Measurements from ENCODE around the gene ZNF785.

GRCh38 chr16:30615358-30616091, 30.0 kb upstream of the ZNF785 start:
- TF ChIP-seq, protein P1, sequence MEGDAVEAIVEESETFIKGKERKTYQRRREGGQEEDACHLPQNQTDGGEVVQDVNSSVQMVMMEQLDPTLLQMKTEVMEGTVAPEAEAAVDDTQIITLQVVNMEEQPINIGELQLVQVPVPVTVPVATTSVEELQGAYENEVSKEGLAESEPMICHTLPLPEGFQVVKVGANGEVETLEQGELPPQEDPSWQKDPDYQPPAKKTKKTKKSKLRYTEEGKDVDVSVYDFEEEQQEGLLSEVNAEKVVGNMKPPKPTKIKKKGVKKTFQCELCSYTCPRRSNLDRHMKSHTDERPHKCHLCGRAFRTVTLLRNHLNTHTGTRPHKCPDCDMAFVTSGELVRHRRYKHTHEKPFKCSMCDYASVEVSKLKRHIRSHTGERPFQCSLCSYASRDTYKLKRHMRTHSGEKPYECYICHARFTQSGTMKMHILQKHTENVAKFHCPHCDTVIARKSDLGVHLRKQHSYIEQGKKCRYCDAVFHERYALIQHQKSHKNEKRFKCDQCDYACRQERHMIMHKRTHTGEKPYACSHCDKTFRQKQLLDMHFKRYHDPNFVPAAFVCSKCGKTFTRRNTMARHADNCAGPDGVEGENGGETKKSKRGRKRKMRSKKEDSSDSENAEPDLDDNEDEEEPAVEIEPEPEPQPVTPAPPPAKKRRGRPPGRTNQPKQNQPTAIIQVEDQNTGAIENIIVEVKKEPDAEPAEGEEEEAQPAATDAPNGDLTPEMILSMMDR (conservative IDR thresholded peaks at IDR 0.05; ENCODE audit: low read depth in 2 of 2) = peak; percentile 97 to 100
- TF ChIP-seq EZH2phosphoT487 (IDR thresholded peaks at IDR 0.05; ENCODE audit: unreplicated experiment) (no peak), EZH2 (IDR thresholded peaks at IDR 0.05; ENCODE audit: low read depth, unreplicated experiment) (no peak), POLR2AphosphoS5 (IDR thresholded peaks at IDR 0.05; ENCODE audit: low read depth) (no peak), ZNF114 (CRISPR knock-in tag; IDR thresholded peaks at IDR 0.05) (no peak), CREB1 (CRISPR knock-in tag; IDR thresholded peaks at IDR 0.05; ENCODE audit: low read depth) (no peak), JUNB (IDR thresholded peaks at IDR 0.05; ENCODE audit: unreplicated experiment) (no peak), ZNF331 (CRISPR knock-in tag; IDR thresholded peaks at IDR 0.05; ENCODE audit: low read depth) (no peak), STAT1 (IDR thresholded peaks at IDR 0.05; ENCODE audit: unreplicated experiment) (no peak)
- TF ChIP-seq, protein P2, sequence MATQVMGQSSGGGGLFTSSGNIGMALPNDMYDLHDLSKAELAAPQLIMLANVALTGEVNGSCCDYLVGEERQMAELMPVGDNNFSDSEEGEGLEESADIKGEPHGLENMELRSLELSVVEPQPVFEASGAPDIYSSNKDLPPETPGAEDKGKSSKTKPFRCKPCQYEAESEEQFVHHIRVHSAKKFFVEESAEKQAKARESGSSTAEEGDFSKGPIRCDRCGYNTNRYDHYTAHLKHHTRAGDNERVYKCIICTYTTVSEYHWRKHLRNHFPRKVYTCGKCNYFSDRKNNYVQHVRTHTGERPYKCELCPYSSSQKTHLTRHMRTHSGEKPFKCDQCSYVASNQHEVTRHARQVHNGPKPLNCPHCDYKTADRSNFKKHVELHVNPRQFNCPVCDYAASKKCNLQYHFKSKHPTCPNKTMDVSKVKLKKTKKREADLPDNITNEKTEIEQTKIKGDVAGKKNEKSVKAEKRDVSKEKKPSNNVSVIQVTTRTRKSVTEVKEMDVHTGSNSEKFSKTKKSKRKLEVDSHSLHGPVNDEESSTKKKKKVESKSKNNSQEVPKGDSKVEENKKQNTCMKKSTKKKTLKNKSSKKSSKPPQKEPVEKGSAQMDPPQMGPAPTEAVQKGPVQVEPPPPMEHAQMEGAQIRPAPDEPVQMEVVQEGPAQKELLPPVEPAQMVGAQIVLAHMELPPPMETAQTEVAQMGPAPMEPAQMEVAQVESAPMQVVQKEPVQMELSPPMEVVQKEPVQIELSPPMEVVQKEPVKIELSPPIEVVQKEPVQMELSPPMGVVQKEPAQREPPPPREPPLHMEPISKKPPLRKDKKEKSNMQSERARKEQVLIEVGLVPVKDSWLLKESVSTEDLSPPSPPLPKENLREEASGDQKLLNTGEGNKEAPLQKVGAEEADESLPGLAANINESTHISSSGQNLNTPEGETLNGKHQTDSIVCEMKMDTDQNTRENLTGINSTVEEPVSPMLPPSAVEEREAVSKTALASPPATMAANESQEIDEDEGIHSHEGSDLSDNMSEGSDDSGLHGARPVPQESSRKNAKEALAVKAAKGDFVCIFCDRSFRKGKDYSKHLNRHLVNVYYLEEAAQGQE (IDR thresholded peaks at IDR 0.05; ENCODE audit: unreplicated experiment) = no peak
- TF ChIP-seq, protein P3, sequence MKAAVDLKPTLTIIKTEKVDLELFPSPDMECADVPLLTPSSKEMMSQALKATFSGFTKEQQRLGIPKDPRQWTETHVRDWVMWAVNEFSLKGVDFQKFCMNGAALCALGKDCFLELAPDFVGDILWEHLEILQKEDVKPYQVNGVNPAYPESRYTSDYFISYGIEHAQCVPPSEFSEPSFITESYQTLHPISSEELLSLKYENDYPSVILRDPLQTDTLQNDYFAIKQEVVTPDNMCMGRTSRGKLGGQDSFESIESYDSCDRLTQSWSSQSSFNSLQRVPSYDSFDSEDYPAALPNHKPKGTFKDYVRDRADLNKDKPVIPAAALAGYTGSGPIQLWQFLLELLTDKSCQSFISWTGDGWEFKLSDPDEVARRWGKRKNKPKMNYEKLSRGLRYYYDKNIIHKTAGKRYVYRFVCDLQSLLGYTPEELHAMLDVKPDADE (IDR thresholded peaks at IDR 0.05) = no peak
